Mesendoderm (in vitro differentiated cells): ENCODE measurements around the gene PEX10.

Experiments
- DNase-seq: peaks from one replicate; pipeline ENCODE4 v3.0.0; 2013
- H2AK5ac ChIP-seq: 2 replicates; pipeline ENCODE4 v1.6.1; 2013; ENCODE audit warnings: low read length, inconsistent platforms
- H2BK120ac ChIP-seq: 2 replicates; pipeline ENCODE4 v1.6.1; 2013; ENCODE audit warnings: low read depth, mild to moderate bottlenecking, low read length, moderate library complexity, mixed read lengths
- H2BK15ac ChIP-seq: replicated peaks from 2 replicates; pipeline ENCODE4 v1.6.1; 2013; ENCODE audit warnings: low read depth, mild to moderate bottlenecking, moderate library complexity
- H2BK5ac ChIP-seq: 2 replicates; pipeline ENCODE4 v1.6.1; 2013; ENCODE audit warnings: low read length, inconsistent platforms
- H3K18ac ChIP-seq: 2 replicates; pipeline ENCODE4 v1.6.1; 2013; ENCODE audit warnings: mild to moderate bottlenecking, low read length, mixed read lengths
- H3K23ac ChIP-seq: one replicate; pipeline ENCODE4 v1.6.1; 2013; ENCODE audit warnings: low read length
- H3K27ac ChIP-seq: 2 replicates; pipeline ENCODE4 v1.5.1; 2013; ENCODE audit warnings: low read depth, mild to moderate bottlenecking, inconsistent platforms, low read length, moderate library complexity
- H3K27me3 ChIP-seq: 2 replicates; pipeline ENCODE4 v1.6.1; 2013; ENCODE audit warnings: low read length, control low read depth, mild to moderate bottlenecking, inconsistent platforms; ENCODE audit not compliant: insufficient read depth, poor library complexity
- H3K36me3 ChIP-seq: 2 replicates; pipeline ENCODE4 v1.6.1; 2013; ENCODE audit warnings: low read length, inconsistent platforms; ENCODE audit not compliant: control insufficient read depth, insufficient read depth
- H3K4ac ChIP-seq: one replicate; pipeline ENCODE4 v1.6.1; 2013; ENCODE audit warnings: low read depth, mild to moderate bottlenecking, low read length, moderate library complexity
- H3K4me1 ChIP-seq: 2 replicates; pipeline ENCODE4 v1.6.1; 2013; ENCODE audit warnings: low read depth, low read length, inconsistent platforms; ENCODE audit not compliant: control insufficient read depth
- H3K4me2 ChIP-seq: 2 replicates; pipeline ENCODE4 v1.6.1; 2013; ENCODE audit warnings: low read length
- H3K4me3 ChIP-seq: 2 replicates; pipeline ENCODE4 v1.5.1; 2013; ENCODE audit warnings: mild to moderate bottlenecking, low read length
- H3K56ac ChIP-seq: one replicate; pipeline ENCODE4 v1.6.1; 2013; ENCODE audit warnings: low read length
- H3K79me1 ChIP-seq: 2 replicates; pipeline ENCODE4 v1.6.1; 2013; ENCODE audit warnings: low read length, inconsistent platforms
- H3K79me2 ChIP-seq: 2 replicates; pipeline ENCODE4 v1.6.1; 2013; ENCODE audit warnings: mild to moderate bottlenecking, low read length; ENCODE audit not compliant: control insufficient read depth, insufficient read depth
- H3K9ac ChIP-seq: 2 replicates; pipeline ENCODE4 v1.6.1; 2013; ENCODE audit warnings: low read length, inconsistent platforms
- H4K5ac ChIP-seq: one replicate; pipeline ENCODE4 v1.6.1; 2013; ENCODE audit warnings: low read length
- H4K8ac ChIP-seq: one replicate; pipeline ENCODE4 v1.6.1; 2013; ENCODE audit warnings: low read depth, mild to moderate bottlenecking, control low read depth, low read length, moderate library complexity
- WGBS: extraction: QIAGEN DNeasy Blood & Tissue Kit; methylation state at CpG from one replicate; pipeline ENCODE4 v1.1.7; 2013; ENCODE audit warnings: low lambda C conversion rate, missing lambda C conversion rate; ENCODE audit not compliant: insufficient coverage; ENCODE audit errors: extremely low coverage; 5-methylcytosine and 5-hydroxymethylcytosine counted together

The PEX10 gene

DNA sequence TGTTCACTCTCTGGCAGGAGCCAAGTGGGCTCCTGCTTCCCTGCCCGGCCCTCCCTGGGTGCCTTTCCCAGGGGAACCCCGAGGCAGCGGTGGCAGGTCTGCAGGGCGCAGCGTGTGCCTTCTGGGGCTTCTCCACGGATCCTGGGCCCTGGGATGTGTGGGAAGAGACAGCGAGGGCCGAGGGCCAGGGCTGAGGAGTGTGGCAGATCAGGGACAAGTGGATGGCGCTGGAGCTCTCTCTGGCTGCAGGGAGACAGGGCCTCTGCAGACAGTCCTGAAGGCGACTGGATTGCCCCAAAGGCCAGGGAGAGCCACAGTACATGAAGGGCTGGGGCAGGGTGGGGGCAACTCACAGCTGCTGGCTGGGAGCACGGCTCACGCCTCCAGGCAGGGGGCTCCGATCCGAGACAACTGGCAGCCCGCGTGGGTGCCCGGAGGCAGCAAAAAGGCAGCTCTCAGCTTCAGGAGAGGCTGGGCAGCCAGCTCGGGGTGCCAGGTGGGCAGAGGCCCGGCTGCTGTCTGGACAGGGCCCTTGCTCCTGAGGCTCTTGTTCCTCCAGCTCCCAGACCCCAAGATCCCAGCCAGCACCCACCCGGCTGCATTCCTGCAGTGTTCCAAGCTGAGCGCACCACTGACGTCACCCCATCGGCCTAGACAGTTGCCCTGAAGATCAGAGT is 37.0 kb downstream of the PEX10 start:
- Histone ChIP-seq H2AK5ac (no peak overlapping the region), H4K5ac (no peak overlapping the region), H3K4me3 (no peak overlapping the region), H3K79me1 (no peaks in the 10 kb centered on the region), H3K4me2 (no peak overlapping the region), H3K4me1 (no peaks in the 10 kb centered on the region), H3K4ac (no peak overlapping the region), H3K9ac (no peak overlapping the region), H3K56ac (no peak overlapping the region), H2BK120ac (no peak overlapping the region), H3K18ac (no peak overlapping the region), H2BK15ac (no peak overlapping the region), H4K8ac (no peak overlapping the region), H3K27me3 (no peaks in the 10 kb centered on the region), H3K27ac (no peak overlapping the region), H3K36me3 (no peaks in the 10 kb centered on the region), H3K23ac (no peak overlapping the region), H2BK5ac (no peak overlapping the region), H3K79me2 (no peaks in the 10 kb centered on the region)
- DNase-seq, result no peak
- no CpG with 5 or more reads among the region's 23 CpGs for WGBS

DNA sequence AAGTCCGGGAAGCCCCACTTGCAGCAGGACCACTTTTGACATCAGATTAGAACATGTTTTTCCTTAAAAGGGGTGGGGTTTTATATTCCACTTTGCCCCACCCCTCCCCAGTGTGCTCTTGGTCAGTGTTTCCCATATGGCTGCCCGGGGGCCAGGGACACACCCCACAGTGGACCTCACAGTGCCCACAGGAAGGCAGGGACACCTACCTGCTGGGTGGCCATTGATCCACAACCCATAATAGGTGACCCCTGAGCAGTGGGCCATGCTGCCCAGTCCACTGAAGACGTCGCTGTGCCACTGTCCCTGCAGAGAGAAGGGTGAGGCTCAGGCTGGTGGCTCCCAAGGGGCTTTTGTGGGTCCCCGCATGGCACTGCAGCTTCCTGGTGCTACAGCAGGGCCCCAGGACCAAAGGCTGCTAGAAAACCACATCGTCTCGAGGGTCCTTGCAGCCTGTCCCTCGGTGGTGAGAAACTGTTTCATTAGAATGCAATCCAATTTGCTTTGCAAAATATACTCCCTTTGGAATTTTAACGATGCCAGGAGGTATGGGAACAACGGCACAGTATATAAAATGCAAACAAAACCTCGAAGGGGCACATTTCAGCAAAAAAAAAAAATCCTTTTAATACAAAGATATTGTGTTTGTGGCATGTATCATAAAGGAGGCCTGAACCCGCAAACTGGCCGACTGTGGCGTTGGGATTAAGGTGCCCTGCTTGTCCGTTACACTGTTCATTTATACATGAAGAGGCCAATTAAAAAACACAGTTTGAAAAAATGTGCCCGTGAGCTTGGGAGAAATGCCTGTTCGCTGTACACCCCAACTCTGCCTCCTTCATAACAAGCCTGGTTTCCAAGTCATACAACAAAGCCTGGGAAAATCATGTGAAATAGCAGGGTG is 37.9 kb downstream of the PEX10 start:
- no peak overlapping the region for H2AK5ac ChIP-seq
- no peaks in the 10 kb centered on the region for H3K79me1 ChIP-seq
- H3K23ac ChIP-seq, result no peak overlapping the region
- H2BK15ac ChIP-seq, result no peak overlapping the region
- H3K56ac ChIP-seq, result no peak overlapping the region
- no peak overlapping the region for H4K8ac ChIP-seq
- H3K4me2 ChIP-seq, result no peak overlapping the region
- H4K5ac ChIP-seq, result no peak overlapping the region
- H2BK120ac ChIP-seq, result no peak overlapping the region
- WGBS, result no CpG with 5 or more reads among the region's 17 CpGs
- no peak for DNase-seq
- no peaks in the 10 kb centered on the region for H3K27me3 ChIP-seq
- H3K36me3 ChIP-seq, result no peaks in the 10 kb centered on the region
- H3K79me2 ChIP-seq, result no peaks in the 10 kb centered on the region
- H3K9ac ChIP-seq, result no peak overlapping the region
- H3K27ac ChIP-seq, result no peak overlapping the region
- no peak overlapping the region for H3K4me3 ChIP-seq
- no peak overlapping the region for H3K18ac ChIP-seq
- no peak overlapping the region for H3K4ac ChIP-seq
- no peak overlapping the region for H2BK5ac ChIP-seq
- no peaks in the 10 kb centered on the region for H3K4me1 ChIP-seq

DNA sequence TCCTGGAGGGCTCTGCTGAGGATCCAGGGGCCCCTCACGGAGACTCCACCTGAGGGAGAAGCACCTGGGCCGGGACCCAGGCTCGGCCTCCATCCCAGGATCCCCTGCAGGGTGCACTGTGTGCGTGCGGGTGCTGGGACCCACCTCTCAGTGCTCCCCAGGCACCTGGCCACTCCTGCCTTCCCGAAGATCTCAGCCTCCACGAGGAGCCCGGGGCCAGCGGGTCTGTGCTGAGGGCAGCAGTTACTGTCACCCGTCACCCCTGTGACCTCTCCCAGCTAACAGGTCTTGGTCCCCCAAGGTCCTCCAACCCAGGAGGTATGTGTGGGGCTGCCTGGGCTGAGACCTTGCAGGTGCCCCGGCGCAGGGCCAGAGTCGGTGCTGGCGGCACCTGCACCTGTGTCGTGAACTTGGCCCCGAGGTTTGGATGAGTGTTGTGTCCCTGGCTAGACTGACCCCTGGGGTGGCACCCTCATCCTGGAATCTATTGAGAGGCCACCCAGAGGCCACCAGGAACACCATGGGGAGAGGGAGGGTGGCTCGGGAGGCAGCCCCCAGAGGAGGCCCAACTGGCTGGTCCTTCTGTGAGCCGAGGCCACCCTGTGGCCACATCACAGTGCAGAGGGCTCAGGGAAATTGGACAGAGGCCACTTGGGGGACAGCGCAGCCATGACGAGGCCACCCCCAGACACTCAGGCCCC is 38.7 kb downstream of the PEX10 start:
- no peak overlapping the region for H3K27ac ChIP-seq
- no peak overlapping the region for H2AK5ac ChIP-seq
- no peak overlapping the region for H3K56ac ChIP-seq
- no peak overlapping the region for H3K23ac ChIP-seq
- no peak overlapping the region for H2BK120ac ChIP-seq
- H3K4me3 ChIP-seq, result no peak overlapping the region
- no peak overlapping the region for H4K5ac ChIP-seq
- H3K9ac ChIP-seq, result no peak overlapping the region
- no peaks in the 10 kb centered on the region for H3K79me2 ChIP-seq
- no peak overlapping the region for H3K18ac ChIP-seq
- H2BK5ac ChIP-seq, result no peak overlapping the region
- no CpG with 5 or more reads among the region's 20 CpGs for WGBS
- H3K79me1 ChIP-seq, result no peaks in the 10 kb centered on the region
- no peaks in the 10 kb centered on the region for H3K27me3 ChIP-seq
- no peak overlapping the region for H4K8ac ChIP-seq
- no peak overlapping the region for H2BK15ac ChIP-seq
- no peak for DNase-seq
- H3K4me1 ChIP-seq, result no peaks in the 10 kb centered on the region
- no peak overlapping the region for H3K4me2 ChIP-seq
- no peaks in the 10 kb centered on the region for H3K36me3 ChIP-seq
- no peak overlapping the region for H3K4ac ChIP-seq

DNA sequence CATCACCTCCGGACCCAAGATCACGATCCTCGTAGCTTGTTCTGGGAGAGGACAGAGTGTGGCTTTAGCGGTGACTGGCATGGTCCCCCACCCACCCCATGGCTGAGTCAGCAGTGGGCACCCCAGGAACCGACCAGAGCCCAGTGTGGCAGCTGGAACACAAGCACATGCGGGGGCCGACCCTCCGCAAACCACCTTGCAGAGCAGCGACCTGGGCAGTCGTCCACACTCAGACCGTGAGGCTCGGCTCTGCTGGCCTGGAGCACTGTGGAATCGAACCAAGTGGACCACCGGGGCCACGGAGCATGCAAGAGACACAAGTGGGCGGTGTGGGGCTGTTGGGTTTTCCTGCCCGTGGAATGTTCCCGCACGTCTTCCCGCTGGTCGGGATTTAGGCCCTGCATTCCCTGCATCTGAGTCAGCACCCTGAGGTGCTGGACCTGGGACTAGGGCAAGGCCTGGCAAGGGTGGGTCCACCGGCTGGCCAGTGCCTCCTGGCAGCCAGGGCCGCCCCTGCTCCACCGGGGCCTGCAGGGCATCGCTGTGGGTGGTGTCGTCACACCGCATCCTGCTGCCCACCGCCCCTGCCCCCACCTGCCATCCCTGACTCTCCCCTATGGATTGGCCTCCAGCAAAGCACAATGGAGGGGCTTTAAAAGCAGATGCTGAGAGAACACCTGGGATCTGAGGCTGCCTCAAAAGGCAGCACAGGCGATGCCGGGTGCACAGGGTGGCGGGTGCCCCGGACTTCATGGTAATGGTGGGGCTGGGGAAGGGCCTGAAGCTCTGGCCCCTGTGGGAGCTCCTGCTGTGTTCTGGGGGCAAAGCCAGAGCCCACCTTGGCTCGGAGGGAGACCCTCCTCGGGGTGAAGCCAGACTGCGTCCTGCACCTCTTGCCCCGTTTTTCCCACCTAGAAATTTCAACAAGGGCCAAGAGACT is 39.5 kb downstream of the PEX10 start:
- no peak overlapping the region for H3K18ac ChIP-seq
- no peak overlapping the region for H4K8ac ChIP-seq
- no peaks in the 10 kb centered on the region for H3K36me3 ChIP-seq
- H3K4me1 ChIP-seq, result no peaks in the 10 kb centered on the region
- H2AK5ac ChIP-seq, result no peak overlapping the region
- no peak overlapping the region for H2BK5ac ChIP-seq
- H3K4me2 ChIP-seq, result no peak overlapping the region
- DNase-seq, result no peak
- H3K27me3 ChIP-seq, result no peaks in the 10 kb centered on the region
- H2BK15ac ChIP-seq, result no peak overlapping the region
- no peak overlapping the region for H3K27ac ChIP-seq
- no peak overlapping the region for H4K5ac ChIP-seq
- no peak overlapping the region for H3K4me3 ChIP-seq
- H3K4ac ChIP-seq, result no peak overlapping the region
- H3K9ac ChIP-seq, result no peak overlapping the region
- H3K79me2 ChIP-seq, result no peaks in the 10 kb centered on the region
- H3K79me1 ChIP-seq, result no peaks in the 10 kb centered on the region
- H3K56ac ChIP-seq, result no peak overlapping the region
- no peak overlapping the region for H3K23ac ChIP-seq
- no CpG with 5 or more reads among the region's 36 CpGs for WGBS
- no peak overlapping the region for H2BK120ac ChIP-seq

DNA sequence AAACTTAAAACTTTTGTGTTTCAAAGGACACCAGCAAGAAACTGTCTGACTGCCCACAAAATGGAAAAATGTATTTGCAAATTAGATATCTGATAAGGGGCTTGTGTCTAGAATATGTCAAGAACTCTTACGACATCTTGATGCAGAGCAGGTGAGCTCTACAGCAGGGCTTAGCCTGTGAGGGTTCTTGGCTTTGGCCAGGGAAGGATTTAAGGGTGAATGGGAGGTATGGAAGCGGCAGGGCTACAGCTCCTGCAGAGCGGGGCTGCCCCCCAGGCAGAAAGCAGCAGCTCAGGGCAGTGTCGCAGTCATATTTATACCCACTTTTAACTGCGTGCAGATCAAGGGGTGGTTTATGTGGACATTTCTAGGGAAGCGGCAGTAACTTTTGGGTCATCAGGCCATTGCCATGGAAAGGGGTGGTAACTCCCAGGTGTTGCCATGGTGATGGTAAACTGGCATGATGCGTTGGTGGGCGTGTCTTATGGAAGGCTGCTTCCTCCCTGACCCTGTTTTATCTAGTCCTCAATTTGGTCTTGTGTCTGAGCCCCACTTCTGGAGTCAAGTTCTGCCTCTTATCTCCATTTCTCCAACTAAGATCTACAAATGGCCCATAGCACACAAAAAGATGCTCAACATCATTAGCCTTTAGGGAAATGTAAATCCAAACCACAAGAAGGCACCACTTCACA is 44.2 kb downstream of the PEX10 start:
- Histone ChIP-seq H3K27me3 (no peaks in the 10 kb centered on the region), H3K56ac (no peak overlapping the region), H3K79me1 (no peaks in the 10 kb centered on the region), H2AK5ac (no peak overlapping the region), H3K4me2 (no peak overlapping the region), H3K4me1 (no peaks in the 10 kb centered on the region), H3K18ac (no peak overlapping the region), H2BK120ac (no peak overlapping the region), H3K9ac (no peak overlapping the region), H3K23ac (no peak overlapping the region), H4K8ac (no peak overlapping the region), H4K5ac (no peak overlapping the region), H3K79me2 (no peaks in the 10 kb centered on the region), H3K4ac (no peak overlapping the region), H3K4me3 (no peak overlapping the region), H2BK15ac (no peak overlapping the region), H3K36me3 (no peaks in the 10 kb centered on the region), H3K27ac (no peak overlapping the region), H2BK5ac (no peak overlapping the region)
- peak; percentile 62 for DNase-seq
- WGBS, result no CpG with 5 or more reads among the region's 8 CpGs
